Fibroblast of skin of left quadriceps (primary cell): ENCODE data around the gene PAFAH2.

Experiments
- DNase-seq, 2 experiments: peaks; one replicate each; pipeline ENCODE4 v3.0.0-alpha.2; 2013; ENCODE audit warnings: low read depth in 2 of 2

The PAFAH2 gene

DNA sequence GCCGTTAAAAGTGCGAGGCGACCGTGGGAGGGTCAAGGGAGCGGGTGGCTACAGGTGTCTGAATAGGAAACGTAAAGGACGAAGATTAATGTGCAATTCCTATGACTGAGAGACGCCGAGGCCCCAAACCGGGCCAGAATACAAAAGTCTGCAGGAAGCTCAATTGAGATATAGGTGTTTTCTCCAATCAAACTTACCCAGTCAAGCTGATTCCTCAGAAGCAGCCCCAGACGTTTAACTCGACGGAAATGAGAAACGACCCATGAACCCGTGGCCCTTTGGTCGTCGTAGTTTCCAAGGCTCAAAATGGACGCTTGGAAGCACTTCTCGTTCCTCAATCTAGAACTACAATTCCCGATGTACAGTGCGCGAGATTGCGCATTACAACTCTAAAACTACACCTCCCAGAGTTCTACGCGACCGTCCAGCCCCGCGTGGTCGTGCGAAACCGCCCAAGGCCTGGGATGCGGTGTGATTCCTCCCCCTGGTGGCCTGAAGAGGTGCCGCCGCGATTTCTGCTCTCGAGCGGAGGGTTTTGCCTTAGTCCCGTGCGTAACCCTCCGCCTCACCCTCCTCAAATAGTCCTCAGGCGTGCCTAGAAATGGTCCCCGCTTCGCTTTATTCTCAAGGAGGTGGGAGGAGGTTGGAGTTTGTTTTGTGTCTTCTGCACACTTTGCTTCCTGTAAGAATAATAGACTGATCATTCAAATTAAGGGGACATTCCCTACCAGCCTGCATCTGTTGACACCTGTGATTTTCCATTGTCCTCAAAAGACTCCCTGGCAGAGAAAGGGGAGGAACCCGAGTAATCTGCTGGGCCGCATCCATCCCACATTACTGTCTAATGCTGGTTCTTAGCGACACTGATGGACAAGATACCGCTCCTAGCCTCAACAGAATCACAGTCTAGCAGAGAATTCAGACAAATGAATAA lies at the start of gene PAFAH2:
Gene PAFAH2, minus strand, starts transcription at position 236 of the 934 bp plus-strand sequence. CDS start 7,247 bp downstream, outside the sequence.
- DNase-seq: peak; percentile 99

GRCh38 chr1:26047278-26047874 lies 49.5 kb upstream of the PAFAH2 start:
- no peak for DNase-seq

DNA sequence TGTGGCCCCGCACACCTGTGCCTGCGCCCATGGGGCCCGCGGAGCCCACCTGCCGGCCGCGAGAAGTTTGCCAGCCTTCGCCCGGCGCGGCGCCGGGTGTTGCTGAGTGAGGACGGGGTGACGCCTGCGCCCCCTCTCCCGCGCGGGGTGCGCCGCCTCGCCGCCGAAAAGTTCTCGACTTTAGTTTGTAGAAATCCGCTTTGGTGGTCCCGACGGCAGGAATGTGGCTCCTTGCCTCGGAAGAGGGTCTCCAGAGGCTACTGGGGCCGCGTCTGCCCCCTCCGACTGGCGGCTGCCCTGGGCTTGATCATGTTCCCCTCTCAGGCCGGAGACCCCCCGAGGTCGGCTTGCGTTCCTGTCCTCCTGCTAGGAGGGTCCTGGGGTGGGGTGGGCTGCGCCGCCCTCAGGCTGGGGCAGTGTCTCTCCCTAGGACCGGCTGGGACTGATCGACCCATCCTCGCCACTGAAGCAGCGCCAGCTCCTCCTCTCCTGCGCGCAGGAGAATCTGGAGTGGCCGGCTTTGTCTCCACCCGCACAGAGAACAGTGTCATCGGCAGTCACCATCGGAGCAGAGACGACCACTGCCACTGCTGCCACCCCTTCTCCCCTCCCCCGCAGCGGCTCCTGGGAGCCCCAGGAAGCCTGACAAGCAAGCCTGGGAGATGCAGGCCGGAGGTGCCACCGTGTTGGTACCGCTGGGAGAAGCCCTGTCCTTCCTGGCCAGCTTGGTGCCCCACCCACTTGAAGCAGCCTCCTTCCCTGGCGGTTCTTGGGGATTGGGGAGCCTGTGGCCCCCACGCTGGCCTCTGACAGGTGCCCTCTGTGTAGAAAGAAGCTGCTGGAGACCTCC lies 48.6 kb upstream of the PAFAH2 start:
- no peak for DNase-seq

- DNase-seq: no peak
These were observed 47.9 kb upstream of the PAFAH2 start, which contains the start of gene SLC30A2 for GRCh38 chr1:26045722-26046245. Gene SLC30A2 (minus strand): TSS chr1:26046118. CDS start chr1:26045896, 222 bp downstream.

DNA sequence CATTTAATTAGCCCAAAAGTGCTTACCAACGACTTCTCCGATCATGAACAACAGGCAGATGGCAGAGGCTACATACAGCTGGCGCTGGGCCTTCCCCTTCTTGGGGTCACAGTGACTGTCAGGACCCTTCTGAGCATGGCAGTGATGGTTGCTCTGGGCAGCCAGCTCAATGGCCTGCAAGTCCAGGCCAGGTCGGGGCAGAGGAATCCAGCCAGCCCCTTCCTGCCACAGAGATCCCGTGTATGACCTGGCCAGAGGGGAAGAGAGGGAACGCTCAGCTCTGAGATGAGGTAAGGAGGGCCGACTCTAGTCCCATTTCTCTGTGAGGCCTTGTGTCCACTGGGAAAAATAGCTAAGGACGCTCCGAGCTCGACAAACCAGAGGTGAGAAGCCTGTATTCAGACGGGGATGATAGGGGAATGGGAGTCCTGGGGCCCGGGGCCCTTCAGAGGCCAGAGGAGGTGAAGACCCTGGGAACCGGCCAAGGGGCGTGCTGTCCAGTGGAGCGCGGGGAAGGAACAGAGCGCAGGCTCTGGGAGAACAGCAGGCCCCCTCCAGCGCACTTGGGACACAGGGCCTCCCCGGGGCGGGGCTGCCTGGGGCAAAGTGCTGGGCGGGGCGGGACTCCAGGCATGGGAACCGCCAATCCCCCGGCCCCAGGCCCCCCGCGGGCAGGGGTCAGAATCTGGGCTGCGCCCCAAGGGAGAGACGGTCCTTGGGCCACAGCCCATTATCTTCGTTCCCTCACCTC lies 47.3 kb upstream of the PAFAH2 start:
- no peak for DNase-seq

GRCh38 chr1:26044414-26044813 lies 46.6 kb upstream of the PAFAH2 start:
- no peak for DNase-seq

- no peak for DNase-seq
These were observed 45.9 kb upstream of the PAFAH2 start for GRCh38 chr1:26043765-26044164.

- no peak for DNase-seq
These were observed 44.1 kb upstream of the PAFAH2 start for GRCh38 chr1:26041978-26042377.

GRCh38 chr1:26041401-26041800 lies 43.5 kb upstream of the PAFAH2 start:
- DNase-seq: no peak

DNA sequence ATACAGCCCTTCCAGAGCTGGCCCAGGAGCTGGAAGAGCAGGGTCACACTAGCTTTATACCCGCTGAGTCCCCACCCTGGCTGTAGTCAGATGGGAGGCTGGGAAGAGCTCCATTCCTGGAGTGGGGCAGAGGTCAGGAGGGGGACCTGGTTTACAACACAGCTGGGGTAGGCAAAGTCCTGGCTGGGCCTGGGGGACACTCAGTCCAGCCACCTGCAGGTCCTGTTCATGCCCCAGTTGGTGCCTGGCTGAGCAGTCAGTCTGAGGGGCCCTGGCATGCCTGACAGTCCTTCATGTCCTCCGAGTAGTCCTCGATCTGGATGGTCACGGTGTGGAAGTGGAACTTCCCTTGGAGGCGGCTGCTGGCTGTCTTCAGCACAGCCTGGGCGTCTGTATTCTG lies 41.0 kb upstream of the PAFAH2 start:
- DNase-seq: no peak

DNA sequence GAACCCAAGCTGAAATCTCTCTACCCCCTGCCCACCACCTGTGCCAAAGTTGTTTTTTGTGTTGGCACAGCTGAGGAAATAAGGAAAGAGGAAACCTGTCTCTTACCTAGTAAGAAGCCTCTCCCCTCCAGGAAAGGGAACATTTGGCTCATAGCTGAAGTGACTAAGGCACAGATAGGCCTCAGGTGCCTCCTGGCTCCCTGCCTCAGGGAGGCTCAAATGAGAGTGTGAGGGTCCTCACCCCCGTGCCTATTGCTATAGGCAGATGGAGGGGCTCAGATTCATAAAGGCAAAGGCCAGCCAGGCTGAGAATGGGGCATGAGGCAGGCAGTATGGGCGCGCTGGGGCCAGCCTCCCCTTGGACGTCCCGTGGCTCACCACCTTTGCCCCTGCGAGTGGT lies 40.6 kb upstream of the PAFAH2 start:
- no peak for DNase-seq

GRCh38 chr1:26037904-26038303 lies 40.0 kb upstream of the PAFAH2 start:
- no peak for DNase-seq

DNA sequence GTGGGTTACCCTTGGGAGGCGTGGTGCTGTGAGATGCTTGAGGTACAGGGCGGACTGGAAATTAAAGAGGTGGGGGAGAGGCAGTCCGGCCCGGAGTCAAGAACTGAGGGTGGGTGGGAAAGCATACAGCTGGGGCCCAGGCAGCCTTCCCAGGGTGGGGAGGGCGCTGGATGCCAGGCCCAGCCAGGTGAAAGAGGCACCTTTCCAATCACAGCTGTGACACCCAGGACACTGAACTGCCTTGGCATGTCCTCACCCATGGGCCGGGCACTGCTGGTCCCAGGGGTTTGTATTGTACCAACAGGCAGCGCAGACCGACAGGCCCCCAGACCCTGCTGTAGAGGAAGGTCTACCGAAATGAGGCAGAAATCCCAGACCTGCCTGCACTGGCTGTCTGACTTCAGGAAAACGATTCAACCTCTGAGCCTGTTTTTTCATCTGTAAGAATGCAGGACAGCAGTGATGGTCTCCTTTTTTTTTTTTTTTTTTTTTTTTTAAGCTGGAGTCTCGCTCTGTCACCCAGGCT lies 39.0 kb upstream of the PAFAH2 start:
- no peak for DNase-seq

GRCh38 chr1:26035959-26036755 lies 38.3 kb upstream of the PAFAH2 start:
- DNase-seq: no peak

DNA sequence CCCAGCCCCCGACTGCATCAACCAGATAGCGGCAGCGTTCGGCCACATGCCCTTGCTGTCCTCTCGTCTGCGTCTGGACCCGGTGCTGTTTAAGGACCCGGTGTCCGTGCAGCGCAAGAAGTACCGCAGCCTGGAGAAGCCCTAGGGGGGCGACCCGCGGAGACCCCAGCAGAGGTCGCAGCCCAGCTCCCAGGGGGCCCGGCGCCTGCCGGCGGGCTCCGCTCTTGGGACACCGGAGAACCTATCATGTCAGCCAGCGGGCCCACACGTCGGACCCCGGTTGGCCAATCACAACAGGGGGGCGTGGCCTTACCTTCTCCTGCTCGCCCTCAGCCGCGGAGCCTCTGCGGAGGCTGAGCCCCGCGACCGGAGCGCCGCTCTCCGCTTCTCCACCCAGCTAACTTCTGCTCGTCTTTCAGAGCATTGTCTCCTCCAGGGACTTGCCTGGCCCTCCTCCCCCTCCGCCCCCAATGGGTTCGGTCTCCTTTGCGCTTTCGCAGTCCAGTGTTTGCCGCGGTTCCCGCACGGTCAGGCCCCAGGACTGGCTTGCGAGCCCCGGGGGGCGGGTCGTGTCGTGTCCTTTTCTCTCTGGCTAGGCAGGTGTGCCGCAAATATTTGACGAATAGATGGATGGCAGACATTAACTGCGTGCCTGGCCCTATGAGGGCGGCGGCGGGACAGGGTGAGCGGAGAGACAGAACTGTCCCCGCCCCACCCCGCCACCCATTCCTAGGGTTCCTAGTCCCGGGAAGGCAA lies 37.5 kb upstream of the PAFAH2 start:
- peak; percentile 72 to 79 for DNase-seq

- no peak for DNase-seq
These were observed 36.8 kb upstream of the PAFAH2 start for GRCh38 chr1:26034504-26035202.

DNA sequence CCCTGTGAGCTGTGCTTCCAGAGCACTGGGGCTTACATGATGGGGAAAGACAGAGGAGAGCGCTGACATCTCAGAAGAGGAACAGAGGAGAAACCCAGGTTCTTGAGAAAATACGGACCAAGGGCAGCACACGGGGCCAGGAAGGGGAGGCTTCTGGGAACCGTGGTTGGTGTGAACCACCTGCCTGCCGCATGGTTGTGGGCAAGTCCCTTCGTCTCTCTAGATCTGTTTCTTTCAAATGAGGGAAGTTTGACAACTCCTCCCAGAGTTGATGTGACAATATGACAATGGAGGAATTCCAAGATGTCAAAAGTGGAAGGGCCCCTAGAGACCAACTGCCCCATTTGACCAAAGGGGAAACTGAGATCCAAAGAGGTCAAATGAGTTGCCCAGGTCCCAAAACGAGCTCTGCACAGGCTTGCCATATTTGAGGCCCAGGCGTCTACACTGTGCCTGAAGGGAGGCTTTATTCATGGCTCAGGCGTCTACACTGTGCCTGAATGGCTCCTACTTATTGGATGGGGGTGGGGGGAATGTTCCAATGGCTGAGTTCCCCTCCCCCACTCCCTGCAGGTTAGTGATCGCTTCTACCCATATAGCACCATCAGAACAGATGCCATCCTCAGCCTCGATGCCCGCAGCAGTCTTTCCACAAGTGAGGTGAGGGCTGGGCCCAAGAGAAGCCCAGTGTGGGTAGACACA lies 34.9 kb upstream of the PAFAH2 start:
- no peak for DNase-seq

DNA sequence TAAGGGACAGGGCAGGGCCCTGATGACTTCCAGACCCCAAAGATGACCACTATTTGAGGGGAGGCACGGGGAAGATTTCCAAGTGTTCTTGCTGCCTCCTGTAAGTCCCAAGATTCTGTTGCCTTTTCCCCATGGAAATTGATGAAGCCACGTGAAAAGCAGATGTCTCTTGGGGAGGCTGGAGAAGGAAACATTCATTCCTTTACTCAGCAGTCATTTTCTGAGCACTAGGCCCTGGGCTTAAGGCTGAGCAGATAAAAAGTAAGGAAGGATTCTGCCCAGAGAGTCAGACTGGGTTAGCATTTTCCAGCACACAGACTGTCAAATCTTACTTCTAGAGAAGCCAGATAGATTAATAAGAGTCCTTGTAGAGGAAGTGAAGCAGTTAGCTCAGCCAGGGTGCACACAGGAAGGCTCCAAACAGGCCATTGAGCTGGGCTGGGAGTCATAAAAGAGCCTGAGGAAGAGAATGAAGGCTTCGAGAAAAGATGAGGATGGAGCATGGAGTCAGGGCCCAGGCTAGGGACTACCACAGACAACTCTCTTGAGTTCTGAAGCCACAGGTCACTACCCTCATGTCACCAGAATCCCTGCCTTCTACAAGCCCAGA lies 33.9 kb upstream of the PAFAH2 start:
- peak; percentile 48 to 53 for DNase-seq
